Fibroblast of peridontal ligament (primary cell): Measurements from ENCODE around the gene AHCYL2.
"Not testable (repeated sequence)": the region's sequence is repeated elsewhere in the genome, so short reads cannot be mapped to it uniquely, and the experiment has no call there.

Experiments used
- DNase-seq: peaks from one replicate; pipeline ENCODE4 v3.0.0-alpha.2; 2010; ENCODE audit errors: extremely low read depth

AHCYL2 gene

GRCh38 chr7:129423700-129424410 lies 199.0 kb downstream of the AHCYL2 start:
- no peak for DNase-seq

- DNase-seq, result no peak
Measured at GRCh38 chr7:129426482-129426881, 201.7 kb downstream of the AHCYL2 start.

- DNase-seq, result no peak
Measured at GRCh38 chr7:129427526-129428045, 202.8 kb downstream of the AHCYL2 start.

GRCh38 chr7:129431911-129432643 lies 207.2 kb downstream of the AHCYL2 start:
- peak; percentile 46 for DNase-seq

- DNase-seq, result peak; percentile 50
Measured at GRCh38 chr7:129433847-129434674, 209.2 kb downstream of the AHCYL2 start, which contains the start of gene STRIP2. Gene STRIP2 (plus strand): TSS chr7:129434432. CDS start chr7:129434473, 41 bp downstream.

- DNase-seq, result peak; percentile 8
Measured at GRCh38 chr7:129434675-129435318, 210.0 kb downstream of the AHCYL2 start.

- no peak for DNase-seq
Measured at GRCh38 chr7:129435414-129435829, 210.6 kb downstream of the AHCYL2 start.

GRCh38 chr7:129436335-129436923 lies 211.6 kb downstream of the AHCYL2 start:
- DNase-seq, result no peak

- no peak for DNase-seq
Measured at GRCh38 chr7:129437190-129437589, 212.4 kb downstream of the AHCYL2 start.

- DNase-seq, result no peak
Measured at GRCh38 chr7:129438281-129438838, 213.5 kb downstream of the AHCYL2 start.

- DNase-seq, result peak; percentile 64
Measured at GRCh38 chr7:129438839-129439651, 214.2 kb downstream of the AHCYL2 start.

- DNase-seq, result no peak
Measured at GRCh38 chr7:129439963-129440625, 215.3 kb downstream of the AHCYL2 start.

GRCh38 chr7:129443612-129444011 lies 218.8 kb downstream of the AHCYL2 start:
- DNase-seq, result no peak

GRCh38 chr7:129444776-129445175 lies 219.9 kb downstream of the AHCYL2 start:
- not testable (repeated sequence) for DNase-seq

GRCh38 chr7:129446925-129447324 lies 222.1 kb downstream of the AHCYL2 start:
- DNase-seq, result peak; percentile 39

GRCh38 chr7:129447445-129447844 lies 222.6 kb downstream of the AHCYL2 start:
- DNase-seq, result not testable (repeated sequence)

GRCh38 chr7:129448608-129449007 lies 223.8 kb downstream of the AHCYL2 start:
- DNase-seq, result not testable (repeated sequence)

GRCh38 chr7:129450295-129450694 lies 225.5 kb downstream of the AHCYL2 start:
- no peak for DNase-seq

- no peak for DNase-seq
Measured at GRCh38 chr7:129452589-129453231, 227.9 kb downstream of the AHCYL2 start.
